Measurements from ENCODE around the gene CABLES1. TPM values are rescaled to one million over a fixed set of nuclear protein-coding genes. Genes with fewer than 3 reads are reported as not detected.

CABLES1 gene
- total and polyA plus RNA-seq, 3 donors from 2014 or later, result 6.2 to 15.8 (median 12.0) TPM

DNA sequence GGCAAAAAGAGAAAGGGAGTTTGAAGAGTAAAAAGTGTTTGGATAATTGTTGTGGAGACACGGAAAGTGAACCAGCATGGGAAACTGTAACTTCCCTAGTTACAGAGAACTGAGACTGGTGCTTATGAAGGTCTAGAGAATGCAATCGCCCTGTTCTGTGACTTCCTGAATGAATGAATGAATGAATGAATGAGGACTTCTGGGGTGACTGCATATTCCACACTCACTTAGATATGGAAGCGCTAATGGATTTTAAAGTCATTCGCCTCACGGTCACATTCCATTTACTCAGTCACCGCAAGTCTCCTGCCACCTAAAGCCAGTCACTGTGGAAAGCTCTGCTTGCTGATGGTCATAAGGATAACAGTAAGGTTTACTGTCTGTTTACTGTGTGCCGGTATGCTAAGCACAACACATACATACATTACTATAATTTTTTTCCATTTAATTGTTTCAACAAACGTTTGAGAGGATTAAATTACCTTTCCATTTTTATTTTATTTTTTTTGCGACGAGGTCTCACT lies 138.2 kb downstream of the CABLES1 start:
- Histone ChIP-seq H3K27me3 (no peaks in the 10 kb centered on the region), H3K4me3 (no peak overlapping the region), H3K9me3 (no peaks in the 10 kb centered on the region), H3K36me3 (ENCODE audit: low read depth, missing control alignments) (no peaks in the 10 kb centered on the region), H3K4me1 (no peaks in the 10 kb centered on the region), H3K27ac (no peak overlapping the region)
- no peak for TF ChIP-seq POLR2A (IDR thresholded peaks at IDR 0.05)
- TF ChIP-seq, protein P1, sequence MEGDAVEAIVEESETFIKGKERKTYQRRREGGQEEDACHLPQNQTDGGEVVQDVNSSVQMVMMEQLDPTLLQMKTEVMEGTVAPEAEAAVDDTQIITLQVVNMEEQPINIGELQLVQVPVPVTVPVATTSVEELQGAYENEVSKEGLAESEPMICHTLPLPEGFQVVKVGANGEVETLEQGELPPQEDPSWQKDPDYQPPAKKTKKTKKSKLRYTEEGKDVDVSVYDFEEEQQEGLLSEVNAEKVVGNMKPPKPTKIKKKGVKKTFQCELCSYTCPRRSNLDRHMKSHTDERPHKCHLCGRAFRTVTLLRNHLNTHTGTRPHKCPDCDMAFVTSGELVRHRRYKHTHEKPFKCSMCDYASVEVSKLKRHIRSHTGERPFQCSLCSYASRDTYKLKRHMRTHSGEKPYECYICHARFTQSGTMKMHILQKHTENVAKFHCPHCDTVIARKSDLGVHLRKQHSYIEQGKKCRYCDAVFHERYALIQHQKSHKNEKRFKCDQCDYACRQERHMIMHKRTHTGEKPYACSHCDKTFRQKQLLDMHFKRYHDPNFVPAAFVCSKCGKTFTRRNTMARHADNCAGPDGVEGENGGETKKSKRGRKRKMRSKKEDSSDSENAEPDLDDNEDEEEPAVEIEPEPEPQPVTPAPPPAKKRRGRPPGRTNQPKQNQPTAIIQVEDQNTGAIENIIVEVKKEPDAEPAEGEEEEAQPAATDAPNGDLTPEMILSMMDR (IDR thresholded peaks at IDR 0.05), result no peak
- intact Hi-C loops (cut with DNase I; ENCODE audit: low total_unique reads), result no loop called here
- 87 to 93% methylated on average over 10 of the region's 10 CpGs for WGBS, 2 donors
- no peak for DNase-seq

DNA sequence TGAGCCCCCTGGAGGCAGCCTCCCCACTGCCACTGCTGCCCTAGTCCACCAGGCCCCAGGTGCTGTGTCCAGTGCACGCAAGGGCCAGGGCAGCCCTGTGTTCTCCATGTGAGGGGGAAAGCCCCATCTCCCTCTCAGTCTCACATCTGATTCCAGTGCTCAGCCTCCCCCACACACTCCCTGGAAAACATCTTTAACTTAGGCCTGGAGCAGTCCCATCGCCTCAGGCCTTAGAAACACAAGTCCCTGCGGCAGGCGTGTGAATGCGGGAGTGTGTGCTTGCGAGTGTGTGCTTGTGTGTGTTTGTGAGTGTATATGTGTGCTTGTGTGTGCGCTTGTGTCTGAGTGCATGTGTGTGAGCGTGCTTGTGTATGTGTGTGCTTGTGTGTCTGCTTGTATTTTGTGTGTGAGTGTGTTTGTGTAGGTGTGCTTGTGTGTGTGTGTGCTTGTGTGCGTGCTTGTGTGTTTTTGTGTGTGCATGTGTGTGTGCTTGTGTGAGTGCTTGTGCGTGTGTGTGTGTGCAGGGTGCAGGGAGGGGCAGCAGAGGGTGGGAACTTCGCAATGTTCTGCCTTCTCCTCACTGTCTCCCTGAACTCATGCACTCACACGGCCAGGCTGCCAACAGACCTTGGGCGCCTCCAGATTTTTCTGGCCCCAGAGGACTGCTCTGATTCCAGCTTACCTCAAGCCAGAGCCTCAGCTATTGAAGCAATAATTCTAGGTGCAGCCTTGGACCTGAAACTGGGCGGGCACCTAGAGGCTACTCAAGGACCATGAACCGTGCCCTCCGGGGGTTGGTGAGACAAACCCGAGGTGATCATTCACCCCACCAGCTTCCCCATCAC lies 139.6 kb downstream of the CABLES1 start:
- no peaks in the 10 kb centered on the region for H3K36me3 ChIP-seq (ENCODE audit: low read depth, missing control alignments)
- whole genome bisulfite sequencing, 2 donors, result 77 to 85% methylated on average over 16 to 17 of the region's 17 CpGs
- no peaks in the 10 kb centered on the region for H3K27me3 ChIP-seq
- H3K27ac ChIP-seq, result no peak overlapping the region
- intact Hi-C loops (cut with DNase I; ENCODE audit: low total_unique reads), result no loop called here
- no peaks in the 10 kb centered on the region for H3K4me1 ChIP-seq
- no peak overlapping the region for H3K4me3 ChIP-seq
- no peaks in the 10 kb centered on the region for H3K9me3 ChIP-seq
- no peak for DNase-seq
- no peak for TF ChIP-seq POLR2A (IDR thresholded peaks at IDR 0.05)
- TF ChIP-seq, protein P1 (IDR thresholded peaks at IDR 0.05), result no peak

- Histone ChIP-seq H3K27ac (no peak overlapping the region), H3K9me3 (no peaks in the 10 kb centered on the region), H3K36me3 (ENCODE audit: low read depth, missing control alignments) (no peaks in the 10 kb centered on the region), H3K4me3 (no peak overlapping the region), H3K27me3 (no peaks in the 10 kb centered on the region), H3K4me1 (no peaks in the 10 kb centered on the region)
- no peak for DNase-seq
- intact Hi-C loops (cut with DNase I; ENCODE audit: low total_unique reads), result no loop called here
- TF ChIP-seq POLR2A (IDR thresholded peaks at IDR 0.05), result no peak
- TF ChIP-seq, protein P1 (IDR thresholded peaks at IDR 0.05), result no peak
- WGBS, 2 donors, result 65 to 82% methylated on average over 5 of the region's 5 CpGs
Measured at GRCh38 chr18:23276451-23276850, 141.2 kb downstream of the CABLES1 start.

GRCh38 chr18:23277399-23277798 lies 142.1 kb downstream of the CABLES1 start:
- intact Hi-C loops (cut with DNase I; ENCODE audit: low total_unique reads), result no loop called here
- Histone ChIP-seq H3K4me3 (no peak overlapping the region), H3K27me3 (no peaks in the 10 kb centered on the region), H3K9me3 (no peaks in the 10 kb centered on the region), H3K36me3 (ENCODE audit: low read depth, missing control alignments) (no peaks in the 10 kb centered on the region), H3K27ac (no peak overlapping the region), H3K4me1 (no peaks in the 10 kb centered on the region)
- no peak for DNase-seq
- TF ChIP-seq, protein P1 (IDR thresholded peaks at IDR 0.05), result no peak
- TF ChIP-seq POLR2A (IDR thresholded peaks at IDR 0.05), result no peak

All from testis (tissue), 3 donors.